Measurements from ENCODE around the gene CD52. TPM values are rescaled to one million over a fixed set of nuclear protein-coding genes. Genes with fewer than 3 reads are reported as not detected.

Gene CD52
- total RNA-seq, 1 donor from 2014 or later = 541 TPM

- no peaks in the 10 kb centered on the region for H3K9me3 ChIP-seq
- no peaks in the 10 kb centered on the region for H3K27me3 ChIP-seq (ENCODE audit: low read depth)
- H3K36me3 ChIP-seq = no peaks in the 10 kb centered on the region
- H3K27ac ChIP-seq = no peak overlapping the region
- intact Hi-C loops (cut with DNase I) = no loop called here
- ATAC-seq (peak in 1 of 2 donors; percentile 6), DNase-seq (no peak)
- no peak overlapping the region for H3K4me3 ChIP-seq
- no peak for TF ChIP-seq CTCF (IDR thresholded peaks at IDR 0.05)
- no peaks in the 10 kb centered on the region for H3K4me1 ChIP-seq
Measured at GRCh38 chr1:26345718-26346117, 28.0 kb downstream of the CD52 start.

GRCh38 chr1:26346274-26347033 lies 28.7 kb downstream of the CD52 start:
- ATAC-seq = no peak

GRCh38 chr1:26349188-26349876 lies 31.6 kb downstream of the CD52 start:
- H3K27me3 ChIP-seq (ENCODE audit: low read depth) = no peaks in the 10 kb centered on the region
- DNase-seq (no peak), ATAC-seq (no peak)
- H3K4me3 ChIP-seq = no peak overlapping the region
- no peaks in the 10 kb centered on the region for H3K4me1 ChIP-seq
- no peaks in the 10 kb centered on the region for H3K36me3 ChIP-seq
- intact Hi-C loops (cut with DNase I) = no loop called here
- H3K27ac ChIP-seq = no peak overlapping the region
- TF ChIP-seq CTCF (IDR thresholded peaks at IDR 0.05) = no peak
- no peaks in the 10 kb centered on the region for H3K9me3 ChIP-seq

More at GRCh38 chr1:26346274-26347033, 28.7 kb downstream of the CD52 start:
- no peak for DNase-seq
- H3K27me3 ChIP-seq (ENCODE audit: low read depth) = no peaks in the 10 kb centered on the region
- no peak overlapping the region for H3K27ac ChIP-seq
- H3K4me3 ChIP-seq = no peak overlapping the region
- TF ChIP-seq CTCF (IDR thresholded peaks at IDR 0.05) = no peak
- no peaks in the 10 kb centered on the region for H3K4me1 ChIP-seq
- no peaks in the 10 kb centered on the region for H3K9me3 ChIP-seq
- intact Hi-C loops (cut with DNase I) = no loop called here
- no peaks in the 10 kb centered on the region for H3K36me3 ChIP-seq

GRCh38 chr1:26349877-26350244 lies 32.1 kb downstream of the CD52 start:
- intact Hi-C loops (cut with DNase I) = no loop called here
- no peak for TF ChIP-seq CTCF (IDR thresholded peaks at IDR 0.05)
- no peak overlapping the region for H3K27ac ChIP-seq

GRCh38 chr1:26350343-26350700 lies 32.6 kb downstream of the CD52 start:
- Histone ChIP-seq H3K4me3 (no peak overlapping the region), H3K27ac (no peak overlapping the region), H3K36me3 (no peaks in the 10 kb centered on the region), H3K4me1 (no peaks in the 10 kb centered on the region), H3K27me3 (ENCODE audit: low read depth) (no peaks in the 10 kb centered on the region), H3K9me3 (no peaks in the 10 kb centered on the region)
- ATAC-seq = no peak
- intact Hi-C loops (cut with DNase I) = no loop called here
- TF ChIP-seq CTCF (IDR thresholded peaks at IDR 0.05) = no peak
- DNase-seq = no peak

More at GRCh38 chr1:26349877-26350244, 32.1 kb downstream of the CD52 start:
- DNase-seq = no peak
- Histone ChIP-seq H3K36me3 (no peaks in the 10 kb centered on the region), H3K9me3 (no peaks in the 10 kb centered on the region), H3K27me3 (ENCODE audit: low read depth) (no peaks in the 10 kb centered on the region), H3K4me3 (no peak overlapping the region), H3K4me1 (no peaks in the 10 kb centered on the region)
- ATAC-seq = no peak
